HepG2 (cell line): ENCODE data around the gene CALML4. TPM values are rescaled to one million over a fixed set of nuclear protein-coding genes. Genes with fewer than 3 reads are reported as not detected.

Experiments used
- CAMTA2 ChIP-seq: sonication (generic); formaldehyde crosslinking; IDR thresholded peaks from 2 replicates; pipeline ENCODE4 v1.4.0; 2020; ENCODE audit warnings: mild to moderate bottlenecking, missing genetic modification reagents, borderline replicate concordance
- CEBPB ChIP-seq: IDR thresholded peaks from 2 replicates; pipeline ENCODE4 v1.6.1; 2011; ENCODE audit warnings: low read depth, low read length, improper control_type of control experiment, borderline replicate concordance
- ERF ChIP-seq: IDR thresholded peaks from 2 replicates; pipeline ENCODE4 v1.6.1; 2018; ENCODE audit warnings: missing biosample characterization, missing genetic modification reagents
- IKZF4 ChIP-seq: sonication (generic); formaldehyde crosslinking; IDR thresholded peaks from 2 replicates; pipeline ENCODE4 v1.5.1; 2020; ENCODE audit warnings: borderline replicate concordance, mild to moderate bottlenecking, low read depth, missing genetic modification reagents; ENCODE audit errors: not compliant biosample characterization
- KDM1A ChIP-seq: IDR thresholded peaks from 2 replicates; pipeline ENCODE4 v1.6.1; 2016; ENCODE audit warnings: missing compliant biosample characterization
- LCORL ChIP-seq, 2 experiments: fragments of 450-650 bp in 1 of 2; sonication (generic) in 1 of 2; formaldehyde crosslinking in 1 of 2; IDR thresholded peaks; 2 replicates each; pipeline versions ENCODE4 v1.5.0 to v1.6.1; 2017 to 2020; ENCODE audit warnings: antibody characterized with exemption in 1 of 2, missing genetic modification reagents in 1 of 2
- NONO ChIP-seq, 2 experiments: fragments of 450-650 bp in 1 of 2; sonication (generic) in 1 of 2; formaldehyde crosslinking in 1 of 2; IDR thresholded peaks in 1 of 2; conservative IDR thresholded peaks in 1 of 2; 2 replicates each; pipeline versions ENCODE4 v1.6.1 to v1.8.0; 2017 to 2022; ENCODE audit warnings: mild to moderate bottlenecking in 1 of 2, missing genetic modification reagents in 1 of 2, moderate library complexity in 1 of 2
- ZFP37 ChIP-seq: sonication (generic); formaldehyde crosslinking; IDR thresholded peaks from 2 replicates; pipeline ENCODE4 v1.4.0; 2020; ENCODE audit warnings: missing genetic modification reagents, borderline replicate concordance
- ZMYM3 ChIP-seq: sonication (generic); formaldehyde crosslinking; IDR thresholded peaks from 2 replicates; pipeline ENCODE4 v1.5.1; 2020; ENCODE audit warnings: mild to moderate bottlenecking, missing genetic modification reagents
- ZNF180 ChIP-seq: sonication (generic); formaldehyde crosslinking; IDR thresholded peaks from 2 replicates; pipeline ENCODE4 v1.4.0; 2020; ENCODE audit warnings: low read depth, missing genetic modification reagents, borderline replicate concordance
- ZNF205 ChIP-seq: IDR thresholded peaks from 2 replicates; pipeline ENCODE4 v1.6.1; 2018; ENCODE audit warnings: missing biosample characterization, missing genetic modification reagents
- ZNF207 ChIP-seq: fragments of 450-650 bp; IDR thresholded peaks from 2 replicates; pipeline ENCODE4 v1.6.1; 2016; ENCODE audit warnings: antibody characterized with exemption, borderline replicate concordance
- ZNF224 ChIP-seq: sonication (generic); formaldehyde crosslinking; IDR thresholded peaks from 2 replicates; pipeline ENCODE4 v1.5.0; 2020; ENCODE audit warnings: mild to moderate bottlenecking, missing genetic modification reagents
- ZNF225 ChIP-seq: sonication (generic); formaldehyde crosslinking; IDR thresholded peaks from 2 replicates; pipeline ENCODE4 v1.4.0; 2020; ENCODE audit warnings: mild to moderate bottlenecking, missing genetic modification reagents
- ZNF329 ChIP-seq: sonication (generic); formaldehyde crosslinking; IDR thresholded peaks from 2 replicates; pipeline ENCODE4 v1.9.0; 2021; ENCODE audit warnings: low read depth, mild to moderate bottlenecking, missing genetic modification reagents
- ZNF703 ChIP-seq: sonication (generic); formaldehyde crosslinking; IDR thresholded peaks from 2 replicates; pipeline ENCODE4 v1.5.1; 2020; ENCODE audit warnings: missing genetic modification reagents, mild to moderate bottlenecking, moderate library complexity, borderline replicate concordance
- ZSCAN20 ChIP-seq: sonication (generic); formaldehyde crosslinking; IDR thresholded peaks from 2 replicates; pipeline ENCODE4 v1.4.0; 2020; ENCODE audit warnings: missing genetic modification reagents, mild to moderate bottlenecking, borderline replicate concordance
- polyA plus RNA-seq, 8 experiments: library from polyadenylated mRNA; depleted of rRNA in 3 of 8; stranded (reverse) in 7 of 8; unstranded in 1 of 8; fragments of >200 nt; fragmentation: Illumina TruSeq in 4 of 8; extraction: Trizol in 4 of 8; gene quantifications; 2 replicates each; pipeline versions ENCODE4 v1.2.1 to v1.2.3, GENCODE V29; 2011 to 2016; ENCODE audit warnings: low read depth in 4 of 8, missing spikeins in 1 of 8, mixed read lengths in 1 of 8; ENCODE audit not compliant: insufficient read depth in 1 of 8
- total RNA-seq, 5 experiments: library from RNA; depleted of rRNA; stranded (reverse); fragments of >200 nt; fragmentation: Illumina TruSeq; extraction: Trizol; gene quantifications; 2 replicates each; pipeline ENCODE4 v1.2.3, GENCODE V29; 2016; ENCODE audit warnings: low read depth in 1 of 5
- TF ChIP-seq, protein P1 (sequence below): sonication (generic); formaldehyde crosslinking; IDR thresholded peaks from 2 replicates; pipeline ENCODE4 v1.5.0; 2020; ENCODE audit warnings: mild to moderate bottlenecking, missing genetic modification reagents, borderline replicate concordance
- TF ChIP-seq, protein P2 (sequence below): sonication (generic); formaldehyde crosslinking; IDR thresholded peaks from 2 replicates; pipeline ENCODE4 v1.5.0; 2020; ENCODE audit warnings: missing genetic modification reagents
- TF ChIP-seq, protein P3 (sequence below): sonication (generic); formaldehyde crosslinking; conservative IDR thresholded peaks from 2 replicates; pipeline ENCODE4 v1.8.1; 2023; ENCODE audit warnings: missing genetic modification reagents

Gene CALML4
- total and polyA plus RNA-seq, 2 of the 13 experiments (the other 11 are each of a cell fraction or from before 2014, with no cell fraction given) = 3.6 to 8.7 TPM

DNA sequence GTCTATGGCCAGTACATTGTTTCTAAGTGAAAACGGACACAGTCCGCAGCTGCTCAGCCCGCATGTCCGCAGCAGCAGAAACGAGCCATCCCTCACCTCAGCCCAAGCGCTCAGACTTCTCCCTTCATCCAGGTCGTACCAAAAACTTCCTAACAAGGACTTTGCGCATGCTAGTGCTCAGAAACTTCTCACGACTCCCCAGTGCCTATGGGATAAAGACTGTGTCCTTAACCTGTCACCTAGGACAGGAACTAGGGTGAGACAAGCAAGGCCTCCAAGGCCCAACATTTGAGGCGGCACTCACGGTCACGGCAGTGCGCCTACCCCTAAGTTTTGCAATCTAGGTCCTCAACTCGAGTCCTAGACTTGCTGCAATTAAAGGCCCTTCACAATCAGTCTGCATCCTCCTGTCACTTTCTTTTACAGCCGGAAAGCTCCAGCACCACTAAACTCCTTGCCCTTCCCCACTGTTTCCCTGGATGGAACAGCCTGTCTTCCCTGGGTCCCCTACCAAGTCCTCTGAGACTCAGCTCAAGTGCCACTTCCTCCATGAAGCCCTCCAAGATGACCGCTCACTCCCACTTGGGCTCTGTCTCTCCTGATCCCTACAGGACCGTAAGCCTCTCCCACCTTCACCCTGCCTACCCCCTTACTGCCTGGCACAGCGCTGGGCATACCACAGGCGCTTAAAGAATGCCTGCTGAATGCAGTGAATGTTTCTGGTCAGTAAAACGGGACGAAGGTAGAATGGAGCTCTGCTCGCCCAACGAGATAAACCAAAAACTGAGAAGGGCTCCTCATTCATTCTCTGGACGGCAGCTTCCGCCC, 23.2 kb upstream of the CALML4 start (continued):
- 0 out of 2 replicates have a peak, but pooled peaks have one; percentile 25 for TF ChIP-seq CEBPB
- no peak for TF ChIP-seq LCORL (IDR thresholded peaks at IDR 0.05)
- TF ChIP-seq LCORL (CRISPR knock-in tag; IDR thresholded peaks at IDR 0.05) = no peak
- no peak for TF ChIP-seq ZSCAN20
- 0 out of 2 replicates have a peak, but pooled peaks have one; percentile 19 for TF ChIP-seq ZNF205
- 0 out of 2 replicates have a peak, but pooled peaks have one; percentile 17 for TF ChIP-seq ZNF329
- peak; percentile 73; the same call in 1 of the 2 replicates for TF ChIP-seq KDM1A (CRISPR knock-in tag)
- no peak for TF ChIP-seq ZFP37 (CRISPR knock-in tag)
- peak; percentile 67; the same call in 1 of the 2 replicates for TF ChIP-seq ZNF703 (CRISPR knock-in tag)
- TF ChIP-seq, protein P1, sequence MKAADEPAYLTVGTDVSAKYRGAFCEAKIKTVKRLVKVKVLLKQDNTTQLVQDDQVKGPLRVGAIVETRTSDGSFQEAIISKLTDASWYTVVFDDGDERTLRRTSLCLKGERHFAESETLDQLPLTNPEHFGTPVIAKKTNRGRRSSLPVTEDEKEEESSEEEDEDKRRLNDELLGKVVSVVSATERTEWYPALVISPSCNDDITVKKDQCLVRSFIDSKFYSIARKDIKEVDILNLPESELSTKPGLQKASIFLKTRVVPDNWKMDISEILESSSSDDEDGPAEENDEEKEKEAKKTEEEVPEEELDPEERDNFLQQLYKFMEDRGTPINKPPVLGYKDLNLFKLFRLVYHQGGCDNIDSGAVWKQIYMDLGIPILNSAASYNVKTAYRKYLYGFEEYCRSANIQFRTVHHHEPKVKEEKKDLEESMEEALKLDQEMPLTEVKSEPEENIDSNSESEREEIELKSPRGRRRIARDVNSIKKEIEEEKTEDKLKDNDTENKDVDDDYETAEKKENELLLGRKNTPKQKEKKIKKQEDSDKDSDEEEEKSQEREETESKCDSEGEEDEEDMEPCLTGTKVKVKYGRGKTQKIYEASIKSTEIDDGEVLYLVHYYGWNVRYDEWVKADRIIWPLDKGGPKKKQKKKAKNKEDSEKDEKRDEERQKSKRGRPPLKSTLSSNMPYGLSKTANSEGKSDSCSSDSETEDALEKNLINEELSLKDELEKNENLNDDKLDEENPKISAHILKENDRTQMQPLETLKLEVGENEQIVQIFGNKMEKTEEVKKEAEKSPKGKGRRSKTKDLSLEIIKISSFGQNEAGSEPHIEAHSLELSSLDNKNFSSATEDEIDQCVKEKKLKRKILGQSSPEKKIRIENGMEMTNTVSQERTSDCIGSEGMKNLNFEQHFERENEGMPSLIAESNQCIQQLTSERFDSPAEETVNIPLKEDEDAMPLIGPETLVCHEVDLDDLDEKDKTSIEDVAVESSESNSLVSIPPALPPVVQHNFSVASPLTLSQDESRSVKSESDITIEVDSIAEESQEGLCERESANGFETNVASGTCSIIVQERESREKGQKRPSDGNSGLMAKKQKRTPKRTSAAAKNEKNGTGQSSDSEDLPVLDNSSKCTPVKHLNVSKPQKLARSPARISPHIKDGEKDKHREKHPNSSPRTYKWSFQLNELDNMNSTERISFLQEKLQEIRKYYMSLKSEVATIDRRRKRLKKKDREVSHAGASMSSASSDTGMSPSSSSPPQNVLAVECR (CRISPR knock-in tag) = 0 out of 2 replicates have a peak, but pooled peaks have one; percentile 16
- TF ChIP-seq ZNF207 = no peak
- TF ChIP-seq, protein P2, sequence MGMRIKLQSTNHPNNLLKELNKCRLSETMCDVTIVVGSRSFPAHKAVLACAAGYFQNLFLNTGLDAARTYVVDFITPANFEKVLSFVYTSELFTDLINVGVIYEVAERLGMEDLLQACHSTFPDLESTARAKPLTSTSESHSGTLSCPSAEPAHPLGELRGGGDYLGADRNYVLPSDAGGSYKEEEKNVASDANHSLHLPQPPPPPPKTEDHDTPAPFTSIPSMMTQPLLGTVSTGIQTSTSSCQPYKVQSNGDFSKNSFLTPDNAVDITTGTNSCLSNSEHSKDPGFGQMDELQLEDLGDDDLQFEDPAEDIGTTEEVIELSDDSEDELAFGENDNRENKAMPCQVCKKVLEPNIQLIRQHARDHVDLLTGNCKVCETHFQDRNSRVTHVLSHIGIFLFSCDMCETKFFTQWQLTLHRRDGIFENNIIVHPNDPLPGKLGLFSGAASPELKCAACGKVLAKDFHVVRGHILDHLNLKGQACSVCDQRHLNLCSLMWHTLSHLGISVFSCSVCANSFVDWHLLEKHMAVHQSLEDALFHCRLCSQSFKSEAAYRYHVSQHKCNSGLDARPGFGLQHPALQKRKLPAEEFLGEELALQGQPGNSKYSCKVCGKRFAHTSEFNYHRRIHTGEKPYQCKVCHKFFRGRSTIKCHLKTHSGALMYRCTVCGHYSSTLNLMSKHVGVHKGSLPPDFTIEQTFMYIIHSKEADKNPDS (CRISPR knock-in tag) = 0 out of 2 replicates have a peak, but pooled peaks have one; percentile 10
- no peak for TF ChIP-seq IKZF4 (CRISPR knock-in tag)
- peak; percentile 97 for TF ChIP-seq ZMYM3 (CRISPR knock-in tag)
- peak; percentile 14; the same call in 1 of the 2 replicates for TF ChIP-seq ERF (CRISPR knock-in tag)
- TF ChIP-seq ZNF180 (CRISPR knock-in tag) = no peak
- no peak for TF ChIP-seq ZNF225 (CRISPR knock-in tag)
- TF ChIP-seq CAMTA2 (CRISPR knock-in tag) = 0 out of 2 replicates have a peak, but pooled peaks have one; percentile 5
- TF ChIP-seq, protein P3, sequence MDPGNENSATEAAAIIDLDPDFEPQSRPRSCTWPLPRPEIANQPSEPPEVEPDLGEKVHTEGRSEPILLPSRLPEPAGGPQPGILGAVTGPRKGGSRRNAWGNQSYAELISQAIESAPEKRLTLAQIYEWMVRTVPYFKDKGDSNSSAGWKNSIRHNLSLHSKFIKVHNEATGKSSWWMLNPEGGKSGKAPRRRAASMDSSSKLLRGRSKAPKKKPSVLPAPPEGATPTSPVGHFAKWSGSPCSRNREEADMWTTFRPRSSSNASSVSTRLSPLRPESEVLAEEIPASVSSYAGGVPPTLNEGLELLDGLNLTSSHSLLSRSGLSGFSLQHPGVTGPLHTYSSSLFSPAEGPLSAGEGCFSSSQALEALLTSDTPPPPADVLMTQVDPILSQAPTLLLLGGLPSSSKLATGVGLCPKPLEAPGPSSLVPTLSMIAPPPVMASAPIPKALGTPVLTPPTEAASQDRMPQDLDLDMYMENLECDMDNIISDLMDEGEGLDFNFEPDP (CRISPR knock-in tag) = no peak
- no peak for TF ChIP-seq NONO (IDR thresholded peaks at IDR 0.05)
- TF ChIP-seq NONO (CRISPR knock-in tag; conservative IDR thresholded peaks at IDR 0.05) = peak; percentile 58; the same call in 1 of the 2 replicates
- TF ChIP-seq ZNF224 (CRISPR knock-in tag) = peak; percentile 81; the same call in 1 of the 2 replicates
